PC-3 (cell line): ENCODE data around the gene ANKRD40. TPM values are rescaled to one million over a fixed set of nuclear protein-coding genes. Genes with fewer than 3 reads are reported as not detected.

Experiments used
- ATAC-seq: fragments of 200-7000 bp; cut with Tn5 transposase; 2 replicates; pipeline ENCODE4 v1.9.1; 2020; ENCODE audit warnings: mild to moderate bottlenecking, moderate library complexity
- BruUV-seq: library from RNA; stranded (reverse); fragments of 400-500 nt; replicated peaks from 2 replicates; lab custom pipeline; 2021; lab: Mats Ljungman, UMichigan
- CTCF ChIA-PET: fragments of 300-600 bp; sonication (Branson Sonifier 250); formaldehyde crosslinking; loops from one replicate; lab custom pipeline; 2022; ENCODE audit warnings: antibody characterized with exemption; lab: Charles Lee
- POLR2A ChIA-PET: fragments of 300-600 bp; sonication (Branson Sonifier 250); formaldehyde crosslinking; loops from one replicate; lab custom pipeline; 2022; ENCODE audit warnings: antibody characterized with exemption; ENCODE audit not compliant: unreplicated experiment; lab: Charles Lee
- DNase-seq: peaks from one replicate; pipeline ENCODE4 v3.0.0-alpha.2; 2015
- H2AFZ ChIP-seq: fragments of 300-600 bp; sonication (generic); 2 replicates; pipeline ENCODE4 v1.6.0; 2016; ENCODE audit warnings: antibody characterized with exemption, low read length
- H3F3A ChIP-seq: fragments of 300-600 bp; sonication (generic); one replicate; pipeline ENCODE4 v1.6.0; 2017; ENCODE audit warnings: antibody characterized with exemption, low read length, control low read depth, mild to moderate bottlenecking; ENCODE audit not compliant: unreplicated experiment
- H3K27ac ChIP-seq: fragments of 300-600 bp; sonication (generic); 2 replicates; pipeline ENCODE4 v1.5.1; 2016; ENCODE audit warnings: mild to moderate bottlenecking, low read length
- H3K27me3 ChIP-seq: fragments of 300-600 bp; sonication (generic); 2 replicates; pipeline ENCODE4 v1.6.1; 2016; ENCODE audit warnings: low read length, mixed read lengths
- H3K36me3 ChIP-seq: fragments of 300-600 bp; sonication (generic); 2 replicates; pipeline ENCODE4 v1.6.1; 2016; ENCODE audit warnings: low read depth, mixed run types, low read length, mixed read lengths
- H3K4me1 ChIP-seq: fragments of 300-600 bp; sonication (generic); 2 replicates; pipeline ENCODE4 v1.5.1; 2016; ENCODE audit warnings: low read length; ENCODE audit not compliant: insufficient read depth
- H3K4me2 ChIP-seq: fragments of 300-600 bp; sonication (generic); 2 replicates; pipeline ENCODE4 v1.6.0; 2016; ENCODE audit warnings: low read length
- H3K4me3 ChIP-seq: fragments of 300-600 bp; sonication (generic); 2 replicates; pipeline ENCODE4 v1.5.1; 2016; ENCODE audit warnings: mild to moderate bottlenecking, low read length, mixed read lengths
- H3K79me2 ChIP-seq: fragments of 300-600 bp; sonication (generic); 2 replicates; pipeline ENCODE4 v1.6.1; 2017; ENCODE audit warnings: low read length, mixed read lengths
- H3K9ac ChIP-seq: fragments of 300-600 bp; sonication (generic); 2 replicates; pipeline ENCODE4 v1.6.0; 2016; ENCODE audit warnings: mild to moderate bottlenecking, low read length
- H3K9me2 ChIP-seq: fragments of 300-600 bp; sonication (generic); replicated peaks from 2 replicates; pipeline ENCODE4 v1.6.1; 2016; ENCODE audit warnings: mixed run types, low read length, mixed read lengths
- H3K9me3 ChIP-seq: fragments of 300-600 bp; sonication (generic); 2 replicates; pipeline ENCODE4 v1.6.1; 2016; ENCODE audit warnings: low read length, mixed read lengths
- H4K20me1 ChIP-seq: fragments of 300-600 bp; sonication (generic); 2 replicates; pipeline ENCODE4 v1.6.1; 2016; ENCODE audit warnings: low read length, mixed read lengths
- EZH2 ChIP-seq: fragments of 300-600 bp; sonication (generic); IDR thresholded peaks from one replicate; pipeline ENCODE4 v1.6.1; 2017; ENCODE audit warnings: antibody characterized with exemption, mild to moderate bottlenecking, low read length; ENCODE audit not compliant: unreplicated experiment
- EZH2phosphoT487 ChIP-seq: fragments of 300-600 bp; sonication (generic); IDR thresholded peaks from 2 replicates; pipeline ENCODE4 v1.6.1; 2018; ENCODE audit warnings: mild to moderate bottlenecking, antibody characterized with exemption, low read length, borderline replicate concordance
- intact Hi-C: fragments of 100-400 bp; cut with micrococcal nuclease; formaldehyde crosslinking; loops from 2 replicates; pipeline ENCODE4 v1.9.0; 2023
- total RNA-seq: library from RNA; depleted of rRNA; stranded (reverse); fragments of >200 nt; gene quantifications from 2 replicates; pipeline ENCODE4 v1.2.3, GENCODE V29; 2014
- TF ChIP-seq, protein P1 (sequence below): fragments of 300-600 bp; sonication (generic); conservative IDR thresholded peaks from 2 replicates; pipeline ENCODE4 v1.5.1; 2017; ENCODE audit warnings: antibody characterized with exemption, low read depth, mild to moderate bottlenecking, low read length

Gene ANKRD40
- total RNA-seq, 1 experiment from 2014 or later, result 44.2 TPM

DNA sequence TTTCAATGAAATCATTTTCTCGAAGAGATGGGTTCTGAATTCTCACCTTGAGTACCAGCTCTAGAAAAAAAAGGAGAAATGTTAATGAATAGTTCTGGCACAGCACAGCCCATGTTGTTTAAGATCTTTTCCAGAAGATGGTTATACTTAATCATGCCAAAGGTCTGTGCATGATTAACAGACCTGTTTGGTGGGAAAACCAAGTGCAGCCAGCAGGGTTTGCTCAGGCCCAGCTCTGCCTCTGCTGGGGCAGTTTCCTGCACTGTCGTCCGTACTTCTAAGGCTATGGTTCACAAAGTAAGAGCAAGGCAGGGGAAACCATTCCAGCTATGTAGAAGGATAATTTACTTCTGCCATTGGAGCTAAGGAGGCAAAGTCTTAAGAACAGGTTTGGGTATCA is 10.7 kb downstream of the ANKRD40 start:
- Histone ChIP-seq H3K27ac (peak overlapping the region; percentile 39), H3K36me3 (peaks cover 47% of the 10 kb centered on the region), H4K20me1 (no peaks in the 10 kb centered on the region), H3F3A (peaks cover 20% of the 10 kb centered on the region), H3K9me2 (no peaks in the 10 kb centered on the region), H2AFZ (no peak overlapping the region), H3K27me3 (no peaks in the 10 kb centered on the region), H3K4me3 (no peak overlapping the region), H3K9me3 (no peaks in the 10 kb centered on the region), H3K9ac (0 out of 2 replicates have a peak overlapping the region, but pooled peaks have one; percentile 14), H3K4me2 (peak overlapping the region; percentile 58), H3K4me1 (peaks cover 95% of the 10 kb centered on the region), H3K79me2 (peaks cover 44% of the 10 kb centered on the region)
- TF ChIP-seq EZH2, result no peak
- TF ChIP-seq, protein P1, sequence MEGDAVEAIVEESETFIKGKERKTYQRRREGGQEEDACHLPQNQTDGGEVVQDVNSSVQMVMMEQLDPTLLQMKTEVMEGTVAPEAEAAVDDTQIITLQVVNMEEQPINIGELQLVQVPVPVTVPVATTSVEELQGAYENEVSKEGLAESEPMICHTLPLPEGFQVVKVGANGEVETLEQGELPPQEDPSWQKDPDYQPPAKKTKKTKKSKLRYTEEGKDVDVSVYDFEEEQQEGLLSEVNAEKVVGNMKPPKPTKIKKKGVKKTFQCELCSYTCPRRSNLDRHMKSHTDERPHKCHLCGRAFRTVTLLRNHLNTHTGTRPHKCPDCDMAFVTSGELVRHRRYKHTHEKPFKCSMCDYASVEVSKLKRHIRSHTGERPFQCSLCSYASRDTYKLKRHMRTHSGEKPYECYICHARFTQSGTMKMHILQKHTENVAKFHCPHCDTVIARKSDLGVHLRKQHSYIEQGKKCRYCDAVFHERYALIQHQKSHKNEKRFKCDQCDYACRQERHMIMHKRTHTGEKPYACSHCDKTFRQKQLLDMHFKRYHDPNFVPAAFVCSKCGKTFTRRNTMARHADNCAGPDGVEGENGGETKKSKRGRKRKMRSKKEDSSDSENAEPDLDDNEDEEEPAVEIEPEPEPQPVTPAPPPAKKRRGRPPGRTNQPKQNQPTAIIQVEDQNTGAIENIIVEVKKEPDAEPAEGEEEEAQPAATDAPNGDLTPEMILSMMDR, result no peak
- no peak for TF ChIP-seq EZH2phosphoT487
- ATAC-seq (no peak), DNase-seq (peak; percentile 62)
- ChIA-PET CTCF (interaction anchor here (0.6 to 1.0 kb wide), 5 partner anchors 48 to 146 kb away, joined by 3 read pairs; no protein-coding TSS in a partner anchor), POLR2A (interaction anchor here (0.5 kb wide), 1 partner anchor 156 kb away, joined by 3 read pairs; no protein-coding TSS in a partner anchor)
- BruUV-seq, result no TSS peak
- intact Hi-C loops, result loop anchor here (5.0 kb wide), 1 partner anchor 145 kb away; no protein-coding TSS in a partner anchor

DNA sequence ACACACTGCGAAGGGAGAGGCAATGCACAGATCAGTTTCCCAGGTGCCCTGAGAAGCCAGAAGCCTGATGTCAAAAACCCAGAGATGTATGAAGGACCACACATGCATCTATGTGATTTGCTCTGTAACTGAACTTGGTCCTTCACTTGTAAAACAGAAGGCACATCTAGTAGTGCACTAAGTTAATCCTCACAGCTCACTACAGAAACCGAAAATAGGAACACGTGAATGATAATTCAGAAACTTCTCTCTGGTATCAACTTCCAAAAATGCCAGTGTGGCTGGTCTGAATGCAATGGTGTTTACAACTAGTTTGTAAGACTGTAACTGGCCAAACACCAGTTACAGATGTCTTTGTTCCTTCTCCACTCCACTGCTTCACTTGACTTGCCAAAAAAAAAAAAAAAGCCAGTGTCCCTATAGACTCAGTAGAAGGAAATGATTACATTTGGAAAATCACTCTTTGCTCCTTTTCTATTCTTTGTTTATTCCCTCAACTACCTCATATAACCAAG is 11.3 kb downstream of the ANKRD40 start:
- H3K27ac ChIP-seq, result peak overlapping the region; percentile 39; the same call in 1 of the 2 replicates
- H3K9me2 ChIP-seq, result no peaks in the 10 kb centered on the region
- ChIA-PET CTCF (interaction anchor here (0.7 to 1.3 kb wide), 4 partner anchors 136 to 146 kb away, joined by 3 to 5 read pairs (median 3); no protein-coding TSS in a partner anchor), POLR2A (interaction anchor here (0.5 kb wide), 1 partner anchor 155 kb away, joined by 3 read pairs; no protein-coding TSS in a partner anchor)
- no peaks in the 10 kb centered on the region for H3K27me3 ChIP-seq
- TF ChIP-seq, protein P1, result no peak
- TF ChIP-seq EZH2phosphoT487 (no peak), EZH2 (no peak)
- H4K20me1 ChIP-seq, result no peaks in the 10 kb centered on the region
- intact Hi-C loops, result loop anchor here (5.0 kb wide), 1 partner anchor 146 kb away; no protein-coding TSS in a partner anchor
- no peak for DNase-seq
- H3K4me3 ChIP-seq, result no peak overlapping the region
- H3F3A ChIP-seq, result peaks cover 23% of the 10 kb centered on the region
- no peak overlapping the region for H2AFZ ChIP-seq
- H3K4me1 ChIP-seq, result peaks cover 96% of the 10 kb centered on the region
- H3K79me2 ChIP-seq, result peaks cover 38% of the 10 kb centered on the region
- ATAC-seq, result no peak
- H3K36me3 ChIP-seq, result peaks cover 47% of the 10 kb centered on the region
- no TSS peak for BruUV-seq
- peak overlapping the region; percentile 58; the same call in 1 of the 2 replicates for H3K4me2 ChIP-seq
- H3K9me3 ChIP-seq, result no peaks in the 10 kb centered on the region
- H3K9ac ChIP-seq, result no peak overlapping the region
